GM12878 (cell line): Measurements from ENCODE around the gene SERPINB6. TPM values are rescaled to one million over a fixed set of nuclear protein-coding genes. Genes with fewer than 3 reads are reported as not detected.

Experiments used
- EGR1 ChIP-seq, 2 experiments: IDR thresholded peaks; 1 replicate in 1 of 2; 2 replicates in 1 of 2; pipeline ENCODE4 v1.6.1; 2011 to 2012; ENCODE audit warnings: low read depth in 2 of 2, low read length in 2 of 2, borderline replicate concordance in 1 of 2, mild to moderate bottlenecking in 1 of 2, moderate library complexity in 1 of 2
- PAX8 ChIP-seq: fragments of 450-650 bp; IDR thresholded peaks from 2 replicates; pipeline ENCODE4 v1.6.1; 2017; ENCODE audit warnings: mild to moderate bottlenecking, moderate library complexity
- REST ChIP-seq: IDR thresholded peaks from 2 replicates; pipeline ENCODE4 v1.6.1; 2012; ENCODE audit warnings: mild to moderate bottlenecking, low read depth, low read length
- SIX5 ChIP-seq: IDR thresholded peaks from 2 replicates; pipeline ENCODE4 v1.6.1; 2011; ENCODE audit warnings: mild to moderate bottlenecking, low read depth, low read length, moderate library complexity; ENCODE audit not compliant: severe bottlenecking
- SMARCA5 ChIP-seq: fragments of 450-650 bp; IDR thresholded peaks from 2 replicates; pipeline ENCODE4 v1.6.1; 2017; ENCODE audit warnings: mild to moderate bottlenecking
- TAF1 ChIP-seq: IDR thresholded peaks from 2 replicates; pipeline ENCODE4 v1.6.1; 2011; ENCODE audit warnings: mild to moderate bottlenecking, low read depth, low read length, borderline replicate concordance
- polyA plus RNA-seq, 11 experiments: library from polyadenylated mRNA; depleted of rRNA in 4 of 11; unstranded in 6 of 11; stranded (reverse) in 5 of 11; fragments of >200 nt; fragmentation: Nextera tagmentation in 4 of 11; fragmentation: Illumina TruSeq in 1 of 11; extraction: Ambion mirVana in 4 of 11; extraction: Trizol in 1 of 11; gene quantifications; 1 replicate in 1 of 11; 2 replicates in 10 of 11; pipeline versions ENCODE4 v1.2.1 to v1.2.3, GENCODE V29; 2011 to 2016; ENCODE audit warnings: inconsistent platforms in 2 of 11, missing spikeins in 2 of 11, low read depth in 1 of 11
- total RNA-seq, 4 experiments: library from RNA; depleted of rRNA in 3 of 4; stranded (reverse); fragments of >200 nt in 3 of 4; fragmentation: Illumina TruSeq in 1 of 4; extraction: Trizol in 1 of 4; gene quantifications; 2 replicates each; pipeline versions ENCODE4 v1.2.1 to v1.2.3, GENCODE V29; 2013 to 2021
- TF ChIP-seq, protein P1 (sequence below): fragments of 150-350 bp; IDR thresholded peaks from 2 replicates; pipeline ENCODE4 v1.6.1; 2014; ENCODE audit warnings: mild to moderate bottlenecking, low read depth, low read length

SERPINB6 gene
- total and polyA plus RNA-seq, 10 of the 15 experiments (the other 5 are each of a cell fraction or from before 2014, with no cell fraction given), result 0.37 to 2.2 (median 0.68) TPM; not detected in 1

- TF ChIP-seq, protein P1, sequence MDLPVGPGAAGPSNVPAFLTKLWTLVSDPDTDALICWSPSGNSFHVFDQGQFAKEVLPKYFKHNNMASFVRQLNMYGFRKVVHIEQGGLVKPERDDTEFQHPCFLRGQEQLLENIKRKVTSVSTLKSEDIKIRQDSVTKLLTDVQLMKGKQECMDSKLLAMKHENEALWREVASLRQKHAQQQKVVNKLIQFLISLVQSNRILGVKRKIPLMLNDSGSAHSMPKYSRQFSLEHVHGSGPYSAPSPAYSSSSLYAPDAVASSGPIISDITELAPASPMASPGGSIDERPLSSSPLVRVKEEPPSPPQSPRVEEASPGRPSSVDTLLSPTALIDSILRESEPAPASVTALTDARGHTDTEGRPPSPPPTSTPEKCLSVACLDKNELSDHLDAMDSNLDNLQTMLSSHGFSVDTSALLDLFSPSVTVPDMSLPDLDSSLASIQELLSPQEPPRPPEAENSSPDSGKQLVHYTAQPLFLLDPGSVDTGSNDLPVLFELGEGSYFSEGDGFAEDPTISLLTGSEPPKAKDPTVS, result no peak
- TF ChIP-seq EGR1 (IDR thresholded peaks at IDR 0.05; ENCODE audit: borderline replicate concordance in 1 of 2, low read depth in 2 of 2, low read length in 2 of 2), result peak in 1 of 2 experiments; percentile 44; a peak in 1 of 3 replicates
- peak; percentile 33; the same call in 1 of the 2 replicates for TF ChIP-seq REST
- TF ChIP-seq SIX5, result no peak
- TF ChIP-seq TAF1, result no peak
- TF ChIP-seq PAX8, result no peak
- TF ChIP-seq SMARCA5, result peak; percentile 38; the same call in 1 of the 2 replicates
Measured at GRCh38 chr6:2940010-2940850, 31.1 kb downstream of the SERPINB6 start (continued).
